GM18868 (cell line): Measurements from ENCODE around the gene BRD7.

Experiments
- ATAC-seq: cut with Tn5 transposase; IDR thresholded peaks from one replicate; pipeline ENCODE4 v1.9.1; 2021; ENCODE audit warnings: mild to moderate bottlenecking, moderate library complexity; ENCODE audit not compliant: unreplicated experiment

The BRD7 gene

DNA sequence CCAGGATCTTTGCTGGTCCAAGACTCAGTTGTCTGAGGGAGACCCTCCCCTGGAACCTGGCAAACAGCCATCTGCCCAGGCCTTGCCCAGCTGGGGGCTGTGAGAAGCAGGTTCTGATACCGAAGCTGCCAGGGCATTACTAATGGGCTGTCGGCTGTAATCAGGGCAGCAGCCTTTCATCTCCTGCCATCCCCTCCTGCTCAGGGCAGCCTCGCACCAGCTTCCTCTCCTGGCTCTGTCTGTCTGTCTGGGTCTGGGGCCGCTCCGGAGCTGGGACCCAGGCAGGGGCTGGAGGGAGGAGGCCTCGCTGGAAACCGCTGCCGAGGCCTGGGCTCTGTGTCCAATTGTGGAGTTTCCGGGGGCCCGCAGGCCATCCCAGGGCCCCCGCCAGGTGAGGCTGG, 21.6 kb upstream of the BRD7 start:
- no peak for ATAC-seq

DNA sequence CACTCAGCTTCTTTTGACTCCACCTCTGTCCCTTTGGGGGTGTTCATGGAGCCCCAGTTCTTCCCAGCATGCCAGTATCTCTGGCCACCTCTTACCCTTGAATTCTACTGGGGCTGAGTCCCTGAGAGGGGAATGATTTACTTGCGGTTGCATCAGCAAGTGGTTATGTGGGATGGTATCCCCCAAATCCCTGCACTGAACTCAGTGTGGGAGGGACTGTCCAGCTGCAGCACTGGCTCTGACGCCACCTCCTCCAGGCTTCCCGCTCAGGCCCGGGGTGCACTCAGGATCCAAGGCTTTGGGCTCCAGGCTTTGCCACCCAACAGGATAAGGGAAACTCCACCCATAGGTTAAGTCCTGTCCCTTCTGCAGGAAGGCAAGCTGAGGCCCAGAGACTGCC, 21.1 kb upstream of the BRD7 start:
- ATAC-seq, result no peak

DNA sequence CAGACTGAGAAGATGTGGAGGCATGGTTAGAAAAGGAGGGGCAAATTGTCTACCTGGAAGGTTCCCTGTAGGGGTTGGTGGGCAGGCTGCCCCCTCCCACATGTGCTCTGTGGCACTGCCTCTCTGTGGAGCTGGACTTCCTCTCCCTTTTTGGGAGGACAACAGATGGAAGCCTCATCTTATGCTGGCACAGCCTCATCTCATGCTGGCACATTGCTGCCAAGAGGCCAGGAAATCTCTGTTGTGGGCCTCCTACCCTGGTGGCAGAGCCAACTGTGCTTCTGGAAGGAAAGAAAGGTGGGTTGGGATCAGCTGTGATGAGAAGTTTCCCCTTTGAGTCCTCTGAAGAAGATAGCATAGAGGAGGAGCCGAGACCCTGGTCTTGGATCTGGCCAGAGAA, 19.7 kb upstream of the BRD7 start:
- ATAC-seq, result no peak

DNA sequence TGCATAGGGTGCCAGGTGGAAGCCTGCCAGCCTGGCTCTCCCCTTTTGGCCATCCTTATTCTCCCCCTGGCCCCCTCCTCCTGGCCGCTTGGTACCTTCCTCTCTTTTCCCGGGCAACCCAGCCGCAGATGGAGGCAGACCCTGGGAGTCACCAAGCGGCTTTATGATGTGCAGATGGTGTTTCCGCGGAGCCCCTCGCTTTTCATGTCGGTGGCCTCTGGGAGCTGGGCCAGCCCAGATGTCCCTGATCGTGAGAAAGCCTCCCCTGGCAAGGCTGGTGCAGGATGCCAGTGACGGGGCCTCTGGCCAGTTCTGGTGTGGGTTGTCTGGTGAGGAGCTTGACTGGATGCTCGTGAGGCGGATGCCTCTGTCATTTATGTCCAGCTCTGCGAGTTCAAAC, 18.0 kb upstream of the BRD7 start:
- no peak for ATAC-seq

DNA sequence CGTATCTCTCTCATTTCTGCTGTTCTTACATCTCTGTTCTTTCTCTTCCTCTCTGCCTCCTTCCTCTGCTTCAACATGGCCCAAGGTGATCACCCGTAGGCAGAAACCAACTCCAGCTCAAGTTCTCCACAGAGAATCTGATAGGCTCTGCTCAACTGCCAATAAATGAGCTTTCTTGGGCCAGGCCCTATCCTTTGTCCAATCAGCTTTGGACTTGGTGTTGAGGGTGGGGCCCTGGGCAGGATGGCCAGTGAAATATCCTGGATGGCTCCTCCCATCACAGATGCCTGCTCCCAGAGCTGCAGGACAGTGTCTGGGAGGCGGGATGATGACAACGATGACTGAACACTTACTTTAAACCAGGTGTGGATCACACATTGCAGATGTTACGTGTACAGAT, 17.4 kb upstream of the BRD7 start:
- ATAC-seq, result no peak

DNA sequence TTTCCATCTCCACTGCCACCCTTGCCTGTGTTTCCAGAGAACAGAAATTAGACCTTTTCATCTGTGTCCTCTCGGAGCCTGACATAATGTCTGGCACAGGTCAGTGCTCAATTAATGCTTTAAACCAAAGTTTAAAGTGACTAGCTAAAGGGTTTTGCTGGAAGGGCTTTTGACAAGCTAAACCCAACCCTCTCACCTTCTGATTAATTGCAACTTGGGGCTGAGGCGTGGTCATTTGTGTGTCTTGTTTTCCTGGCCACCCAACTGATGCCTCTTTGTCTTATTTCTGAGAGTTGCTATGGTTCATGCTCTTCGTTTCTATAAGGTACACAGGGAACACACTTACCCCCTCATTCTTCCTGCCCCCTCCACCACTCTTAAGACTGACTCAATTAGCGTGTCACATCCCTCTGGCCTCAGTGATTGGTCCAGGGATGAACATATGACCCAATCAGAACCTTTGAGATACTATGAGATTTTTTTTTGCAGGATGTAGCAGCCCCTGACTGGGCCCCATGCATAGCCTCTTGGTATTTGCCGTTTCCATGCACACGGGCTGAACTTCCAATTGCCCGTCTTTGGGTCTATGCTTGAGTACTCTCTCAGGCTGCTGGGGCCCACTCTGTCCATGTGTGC, 15.8 kb upstream of the BRD7 start:
- no peak for ATAC-seq

DNA sequence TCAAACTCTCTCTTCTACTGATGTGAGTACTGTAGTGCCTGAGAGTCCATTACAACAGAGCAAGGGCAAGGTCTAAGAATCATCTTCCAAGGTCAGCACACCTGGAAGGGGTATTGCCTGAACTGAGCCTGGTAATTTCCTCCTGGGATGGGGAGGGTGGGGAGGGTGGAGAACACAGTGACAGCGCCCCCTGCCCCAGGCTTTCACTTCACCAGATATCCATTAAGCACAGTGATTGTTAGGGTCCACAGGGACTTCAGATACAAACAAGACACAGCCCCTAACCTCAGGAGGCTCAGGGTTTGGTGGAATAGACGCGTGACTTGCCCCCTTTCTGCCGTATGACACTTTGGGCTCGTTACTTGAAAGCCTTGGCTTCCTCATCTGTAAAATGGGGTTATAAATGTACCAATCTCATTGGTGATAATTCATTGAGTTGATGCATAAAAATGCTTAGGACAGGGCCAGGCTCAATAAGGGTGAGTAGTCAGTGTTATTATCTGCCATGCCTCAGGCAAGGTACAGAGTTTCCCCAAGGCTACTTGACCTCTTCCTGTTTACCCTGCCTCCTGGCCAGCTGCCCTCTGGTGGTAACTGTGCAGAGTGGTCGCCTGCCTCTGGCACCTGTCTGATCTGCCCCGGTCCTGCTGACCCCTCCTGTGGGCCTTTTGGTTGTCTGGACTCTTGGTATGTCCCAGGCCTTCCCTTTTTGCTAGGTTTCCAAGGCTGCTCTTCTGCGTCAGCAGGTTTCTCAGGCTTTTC, 13.1 kb upstream of the BRD7 start:
- ATAC-seq, result no peak

DNA sequence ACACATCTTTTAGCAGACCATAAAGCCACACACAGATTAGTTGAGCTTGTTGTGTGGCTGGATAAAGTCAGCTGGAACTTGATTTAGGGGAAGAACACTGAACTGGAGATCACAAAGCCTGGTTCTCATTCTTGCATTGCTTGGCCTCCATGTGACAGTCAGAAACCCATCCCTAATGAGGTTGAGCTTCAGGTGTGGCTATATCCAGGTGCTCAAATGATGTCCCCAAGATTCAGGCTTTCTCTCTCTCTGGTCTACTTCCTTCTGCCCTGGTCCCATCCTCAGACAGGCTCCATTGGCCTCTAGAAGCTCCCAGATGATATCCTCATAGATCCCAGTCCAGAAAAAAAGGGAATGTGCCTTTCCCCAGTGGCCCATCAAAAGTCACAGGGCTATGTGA, 9.6 kb upstream of the BRD7 start:
- ATAC-seq, result no peak

DNA sequence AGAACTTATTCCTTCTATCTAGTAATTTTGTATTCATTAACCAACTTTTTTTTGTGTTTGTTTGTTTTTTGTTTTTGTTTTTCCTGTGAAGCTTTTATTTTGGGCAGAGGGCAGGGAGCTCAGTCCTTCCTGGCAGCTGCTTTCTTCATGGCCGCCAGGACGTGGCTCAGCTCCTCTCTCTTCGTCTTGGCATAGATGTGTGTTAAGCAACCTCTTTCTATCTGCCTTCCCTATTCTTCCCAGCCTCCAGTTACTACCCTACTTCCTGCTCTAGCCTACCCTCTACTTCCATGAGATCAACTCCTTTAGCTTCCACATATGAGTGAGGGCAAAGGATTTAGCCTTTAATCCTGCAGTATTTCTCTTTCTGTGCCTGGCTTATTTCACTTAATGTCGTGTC, 8.2 kb upstream of the BRD7 start:
- no peak for ATAC-seq

DNA sequence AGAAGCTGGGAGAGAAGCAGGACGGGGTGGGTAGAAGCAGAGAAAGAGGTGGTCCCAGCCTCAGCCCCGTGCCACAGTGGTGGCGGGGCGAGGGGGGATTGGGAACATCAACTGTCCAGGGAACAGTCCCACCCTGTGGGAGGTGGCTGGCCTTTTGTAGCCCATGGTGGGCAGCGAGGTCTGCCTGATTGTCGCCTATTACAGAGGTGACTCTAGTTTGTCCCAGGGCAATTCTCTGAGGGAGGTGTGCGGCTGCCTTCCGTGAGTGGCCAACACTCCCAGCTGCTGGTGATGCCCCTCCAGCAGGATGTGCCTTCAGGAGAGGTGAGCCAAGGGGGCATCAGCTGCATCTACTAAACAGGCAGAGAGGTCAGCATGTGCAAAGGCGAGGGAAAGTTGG, 5.0 kb upstream of the BRD7 start:
- no peak for ATAC-seq

DNA sequence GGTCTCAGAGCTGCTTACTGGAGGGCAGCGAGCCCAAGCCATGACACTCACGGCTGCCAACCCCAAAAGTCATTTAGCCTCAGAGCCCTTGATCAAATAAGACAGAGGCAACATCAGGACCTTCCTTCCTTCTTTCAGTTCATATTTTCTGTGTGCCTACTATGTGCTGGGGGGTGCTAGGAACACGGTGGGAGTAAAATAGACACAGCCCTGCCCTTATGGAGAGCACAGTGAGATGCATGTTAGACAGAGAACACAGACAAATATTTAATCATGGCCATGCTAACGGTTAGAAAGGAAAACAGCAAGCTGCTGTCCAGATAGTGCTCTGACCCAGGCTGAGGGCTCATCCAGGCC, 4.5 kb upstream of the BRD7 start:
- ATAC-seq, result no peak

DNA sequence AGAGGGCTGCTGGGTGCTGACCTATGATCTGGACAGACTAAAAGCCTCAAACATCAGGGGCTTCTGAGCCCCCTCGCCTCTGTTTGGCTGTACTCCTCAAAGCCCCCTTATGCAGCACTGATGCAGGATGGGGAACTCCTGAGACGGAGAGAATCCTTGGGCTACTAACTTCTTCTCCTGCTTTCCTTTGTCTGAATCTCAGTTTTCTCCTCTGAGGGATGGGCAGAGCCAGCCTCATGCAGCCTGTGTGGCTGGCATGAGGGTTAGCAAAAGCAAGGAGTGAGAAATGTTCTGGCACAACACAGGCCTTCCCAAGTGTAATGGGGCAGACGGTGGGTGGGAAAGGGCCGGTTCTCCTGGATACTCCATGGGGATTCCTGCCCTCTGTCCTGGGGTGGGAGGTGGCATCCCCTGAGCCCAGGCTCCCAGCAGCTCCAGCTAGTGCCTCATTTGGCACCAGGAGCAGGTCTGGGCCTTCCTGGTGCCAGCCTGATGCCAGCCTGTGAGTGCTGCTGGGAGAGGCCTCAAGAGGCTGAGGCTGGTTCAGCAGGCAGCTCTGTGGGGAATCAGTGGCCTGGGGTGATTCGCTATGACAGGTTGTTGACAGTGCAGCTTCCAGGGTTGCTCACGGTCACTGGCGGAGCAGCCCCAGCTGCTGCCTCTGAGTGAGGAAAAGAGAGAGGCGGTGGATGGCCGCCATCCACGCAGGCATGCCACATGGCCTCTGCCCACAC, 4.0 kb upstream of the BRD7 start:
- ATAC-seq, result no peak

DNA sequence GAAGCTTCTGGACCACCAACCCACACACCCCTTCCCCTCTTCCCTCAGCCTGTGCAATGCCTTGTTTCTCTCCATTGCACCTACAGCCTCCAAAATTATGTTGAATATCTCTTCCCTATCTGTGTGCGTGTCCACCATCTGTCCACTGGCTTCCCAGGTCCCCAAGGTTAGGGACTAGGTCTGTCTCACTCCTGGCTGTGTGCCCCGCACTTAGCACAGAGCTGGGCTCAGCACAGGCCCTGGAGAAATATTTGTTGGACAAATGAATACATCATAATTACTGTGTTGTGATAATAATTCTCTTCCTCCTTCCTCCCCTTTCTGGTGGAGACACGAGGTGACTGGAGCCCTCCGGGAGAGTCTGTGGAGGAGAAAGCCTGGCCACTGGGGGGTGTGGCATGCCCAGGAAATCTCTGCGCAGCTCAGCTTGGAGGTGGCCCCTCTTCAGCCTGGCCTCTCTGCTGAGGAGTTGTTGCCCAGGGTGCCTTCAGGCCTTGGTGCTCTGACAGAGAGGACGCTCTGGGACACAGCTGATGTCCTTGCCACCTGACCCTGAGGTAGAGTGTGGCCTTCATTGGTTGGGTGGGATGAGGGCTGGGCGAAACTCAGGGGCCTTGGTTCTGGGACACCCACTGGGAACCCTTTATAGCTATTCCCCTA, 3.3 kb upstream of the BRD7 start:
- no peak for ATAC-seq

DNA sequence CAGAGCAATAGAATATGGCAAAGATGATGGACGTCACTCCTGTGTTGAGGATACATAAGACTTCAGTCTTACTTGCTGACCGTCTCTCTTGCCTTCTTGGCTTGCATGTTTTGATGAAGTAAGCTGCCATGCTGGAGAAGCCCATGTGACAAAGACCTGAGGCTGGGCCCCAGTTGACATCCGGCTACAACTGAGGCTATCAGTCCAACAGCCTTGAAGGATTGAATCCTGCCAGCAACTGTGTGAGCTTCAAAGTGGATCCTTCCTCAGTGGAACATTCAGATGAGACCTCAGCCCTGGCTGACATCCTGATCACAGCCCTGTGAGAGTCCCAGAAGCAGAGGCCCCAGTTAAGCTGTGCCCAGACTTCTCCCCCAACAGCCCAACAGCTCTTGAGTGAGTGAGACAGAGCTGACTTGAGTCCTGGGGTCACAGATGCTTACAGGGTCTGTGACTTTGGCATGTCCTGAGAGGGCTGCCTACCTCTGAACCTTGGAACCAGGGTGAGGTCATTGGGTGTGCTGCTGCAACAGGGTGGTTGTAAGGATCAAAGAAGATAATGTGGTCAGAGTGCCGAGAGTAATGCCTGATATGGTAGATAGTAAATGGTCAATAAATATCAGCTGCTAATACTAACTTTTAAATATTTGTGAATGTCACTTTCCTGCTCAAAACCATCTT, 2.4 kb upstream of the BRD7 start:
- no peak for ATAC-seq

DNA sequence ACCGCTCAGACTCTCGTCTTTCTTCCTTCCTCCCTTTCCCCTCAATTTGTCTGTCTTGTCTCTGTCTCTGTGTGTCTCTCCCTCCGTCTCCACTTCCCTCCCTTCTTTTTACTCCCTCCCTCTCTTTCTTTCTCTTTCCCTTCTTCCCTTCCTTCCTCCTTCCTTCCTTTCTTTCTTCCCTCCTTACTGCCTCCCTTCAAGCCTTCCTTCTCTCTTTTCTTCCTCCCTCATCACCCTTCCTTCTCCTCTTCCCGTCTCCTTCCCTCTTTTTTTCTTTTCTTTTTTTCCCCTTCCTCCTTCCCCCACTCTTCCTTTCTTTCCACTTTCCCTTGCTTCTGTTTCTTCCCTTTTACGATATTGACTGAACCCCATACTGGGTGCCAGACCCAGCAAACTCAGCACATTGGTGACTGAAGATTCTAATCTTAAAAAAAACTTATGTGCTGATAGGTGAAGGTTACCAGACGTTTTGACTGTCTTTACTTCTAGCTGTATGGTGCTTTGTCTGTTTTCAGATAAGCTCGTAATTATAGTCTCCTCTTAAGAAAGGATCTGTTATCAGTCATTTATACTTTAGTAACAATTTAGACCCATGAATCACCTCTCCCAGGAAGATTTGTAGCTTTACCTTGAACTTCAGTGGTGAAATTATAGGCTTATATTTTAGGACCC, 481 bp upstream of the BRD7 start:
- no peak for ATAC-seq

DNA sequence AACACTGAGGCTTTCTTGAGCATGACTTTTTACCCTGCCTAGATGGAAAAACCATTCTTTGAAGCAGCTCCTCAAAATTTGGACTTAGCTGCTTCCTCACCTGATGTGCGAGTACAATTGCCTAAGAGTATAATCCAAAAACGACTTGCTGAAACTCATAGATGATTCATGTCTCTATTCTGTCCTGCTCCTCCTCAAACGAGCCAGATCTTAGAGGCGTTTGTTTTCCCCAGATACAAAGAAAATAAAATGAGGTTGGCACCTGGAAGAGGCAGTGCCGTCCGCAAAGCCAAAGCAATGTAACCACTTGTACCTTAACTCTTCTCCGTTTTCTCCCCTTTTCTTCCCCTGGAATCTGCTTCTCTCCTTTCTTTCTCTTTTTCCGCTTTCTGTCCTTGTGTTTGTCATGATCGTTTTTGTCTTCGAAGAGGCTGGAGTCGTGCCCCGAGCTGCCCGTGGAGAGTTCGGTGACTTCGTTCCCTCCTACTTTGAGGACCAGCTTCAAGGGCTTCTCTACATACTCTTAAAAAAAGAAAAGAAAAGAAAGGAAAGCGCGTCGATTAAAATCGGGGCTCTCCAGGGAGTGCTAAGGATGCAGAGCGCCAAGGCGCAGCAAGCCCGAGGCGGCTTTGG, 895 bp downstream of the BRD7 start:
- ATAC-seq, result no peak

DNA sequence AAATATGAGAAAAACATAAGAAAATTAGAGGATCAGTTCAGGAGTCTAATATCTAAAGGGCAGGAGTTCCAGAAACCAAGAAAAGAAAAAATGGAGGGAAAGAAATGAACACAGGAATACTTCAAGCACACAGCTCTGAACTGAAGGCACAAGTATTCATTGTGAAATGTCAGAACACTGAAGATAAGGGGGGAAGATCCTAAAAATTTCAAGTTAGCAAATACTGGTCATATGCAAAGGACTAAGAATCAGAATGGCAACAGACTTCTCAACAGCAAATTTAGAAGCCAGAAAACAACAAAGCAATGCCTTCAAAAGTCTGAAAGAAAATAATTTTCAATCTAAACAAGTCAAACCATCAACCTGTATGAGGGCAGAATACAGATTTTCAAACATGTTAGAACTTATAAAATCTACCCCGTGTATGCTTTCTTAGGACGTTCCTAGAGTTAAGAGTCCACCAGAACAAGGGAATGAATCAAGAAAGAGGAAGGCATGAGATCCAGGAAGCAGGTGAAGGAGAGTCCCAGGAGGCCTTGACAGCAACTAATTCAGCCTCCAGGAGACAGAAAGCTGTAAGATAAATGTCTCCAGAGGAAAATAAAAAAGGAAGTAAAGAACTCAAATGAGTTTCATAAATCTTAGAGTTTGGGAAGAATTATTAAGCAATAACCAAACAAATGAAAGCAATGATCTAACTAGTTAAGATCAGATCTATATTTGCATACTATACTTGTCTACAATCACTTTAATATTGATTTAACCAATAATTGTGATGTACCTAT, 2.8 kb downstream of the BRD7 start:
- no peak for ATAC-seq

DNA sequence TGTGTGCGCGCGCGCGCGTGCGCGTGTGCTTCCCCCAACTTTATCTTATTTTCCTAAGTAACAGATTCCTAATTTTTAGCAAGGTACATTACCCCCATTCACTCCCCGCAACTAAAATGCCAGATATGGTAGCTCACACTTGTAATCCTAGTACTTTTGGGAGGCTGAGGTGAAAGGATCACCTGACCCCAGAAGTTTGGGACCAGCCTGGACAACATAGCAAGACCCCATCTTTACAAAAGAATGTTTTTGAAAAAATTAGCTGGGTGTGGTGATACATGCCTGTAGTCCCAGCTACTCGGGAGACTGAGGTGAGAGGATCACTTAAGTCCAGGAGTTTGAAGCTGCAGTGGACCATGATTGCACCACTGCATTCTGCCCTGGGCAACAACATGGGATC, 5.1 kb downstream of the BRD7 start:
- ATAC-seq, result no peak

DNA sequence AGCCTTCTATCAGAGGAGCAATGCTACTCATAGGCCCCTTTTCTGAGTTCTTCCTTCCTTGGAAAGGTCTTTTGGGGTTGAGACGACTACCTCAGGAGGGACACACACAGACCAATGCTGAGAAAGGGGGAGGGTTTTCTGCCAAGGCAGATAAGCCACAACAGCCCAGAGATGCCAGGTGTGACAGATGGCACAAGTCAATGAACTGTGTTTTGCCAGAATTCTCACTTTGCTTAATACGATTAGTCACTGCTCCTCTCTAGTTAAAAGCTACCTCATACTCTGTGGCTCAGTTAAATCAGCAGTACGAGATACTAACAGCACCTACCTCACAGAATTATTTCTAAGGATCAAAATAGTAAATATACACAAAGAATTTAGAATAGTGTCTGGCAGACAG, 8.0 kb downstream of the BRD7 start:
- no peak for ATAC-seq
